HG03095 (cell line): Measurements from ENCODE around the gene HRH4.
A peak's percentile ranks its signal among the peaks of the same experiment; 100 is the strongest.

Experiments used
- ATAC-seq: cut with Tn5 transposase; IDR thresholded peaks from one replicate; pipeline ENCODE4 v1.9.1; 2021; ENCODE audit warnings: moderate library complexity; ENCODE audit not compliant: unreplicated experiment

The HRH4 gene

DNA sequence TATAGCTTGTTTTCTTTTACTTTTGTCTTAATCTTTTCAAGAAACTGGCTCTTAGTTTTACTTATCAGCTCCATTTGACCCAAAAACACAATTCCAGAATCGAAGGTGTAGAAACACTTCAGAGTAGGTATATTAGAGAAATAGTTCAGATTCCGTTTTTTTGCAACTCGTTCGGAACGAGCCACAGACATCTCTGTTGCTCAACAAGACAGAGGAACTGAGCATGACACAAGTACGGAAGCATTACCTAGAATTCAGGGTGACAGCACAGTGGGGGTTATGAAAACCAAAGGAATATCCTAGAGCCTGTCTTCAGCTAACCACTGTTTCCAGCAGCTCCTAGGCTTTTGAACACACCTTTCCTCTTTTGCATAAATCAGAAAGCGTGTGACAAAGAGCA, 5.0 kb downstream of the HRH4 start:
- no peak for ATAC-seq

DNA sequence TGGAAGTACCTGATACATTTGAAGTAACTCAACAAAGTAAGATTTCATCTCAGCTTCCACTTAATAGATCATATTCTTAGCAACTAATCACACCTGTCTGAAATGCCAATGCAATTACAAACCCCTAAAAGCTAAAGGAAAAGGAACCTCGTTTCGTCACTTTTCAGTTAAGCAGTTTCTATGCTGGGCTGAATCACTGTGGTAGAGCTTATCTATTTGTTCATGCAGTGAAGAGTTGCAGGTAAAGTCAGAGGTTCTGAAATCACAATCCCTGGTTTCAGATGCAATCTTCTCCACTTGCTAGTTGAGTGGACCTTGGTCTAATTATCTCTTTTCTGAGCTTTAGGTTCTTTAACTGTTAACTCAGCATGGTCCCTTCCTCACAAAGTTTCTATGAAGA, 6.3 kb downstream of the HRH4 start:
- ATAC-seq, result no peak

DNA sequence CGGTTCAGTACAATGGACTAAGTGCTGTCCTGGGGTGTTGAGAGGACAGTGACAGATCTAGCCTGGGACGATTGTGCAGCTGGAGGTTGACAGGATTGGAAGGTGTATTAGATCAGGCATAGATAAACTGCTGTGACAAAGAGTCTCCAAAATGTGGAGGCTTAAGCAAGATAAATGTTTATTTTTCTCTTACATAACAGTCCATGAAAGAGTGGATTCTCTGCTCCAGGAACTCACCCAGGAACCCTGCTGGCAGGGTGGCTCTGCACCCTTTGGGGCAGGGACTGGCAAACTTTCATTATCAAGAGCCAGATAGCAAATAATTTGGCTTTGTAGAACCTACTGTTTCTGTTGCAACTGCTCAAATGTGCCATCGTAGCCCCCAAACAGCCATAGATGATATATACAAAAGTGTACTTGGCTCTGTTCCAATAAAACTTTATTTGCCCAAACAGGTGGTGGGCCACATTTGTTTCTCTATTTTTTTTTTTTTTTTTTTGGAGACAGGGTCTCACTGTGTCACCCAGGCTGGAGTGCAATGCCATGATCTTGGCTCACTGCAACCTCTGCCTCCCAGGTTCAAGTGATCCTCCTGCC, 9.7 kb downstream of the HRH4 start:
- ATAC-seq, result no peak

DNA sequence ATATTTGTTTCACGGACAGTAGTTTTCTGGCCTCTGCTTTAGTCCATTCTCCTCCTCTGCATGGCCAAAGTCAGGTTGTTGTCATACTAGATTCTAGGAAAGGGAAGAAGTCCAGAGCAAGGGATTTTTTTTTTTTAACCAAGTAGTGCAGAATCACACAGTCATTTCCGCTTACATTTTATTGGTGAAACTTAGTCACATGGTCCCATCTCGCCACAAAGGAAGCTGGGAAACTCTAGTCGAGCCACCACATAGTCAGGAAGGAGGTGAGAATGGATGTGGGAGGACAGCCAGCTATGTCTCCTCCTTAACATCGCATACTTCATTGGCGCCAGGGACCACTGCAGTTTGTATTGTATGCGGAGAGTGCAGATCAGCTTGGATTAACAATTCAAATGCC, 10.4 kb downstream of the HRH4 start:
- ATAC-seq, result no peak

DNA sequence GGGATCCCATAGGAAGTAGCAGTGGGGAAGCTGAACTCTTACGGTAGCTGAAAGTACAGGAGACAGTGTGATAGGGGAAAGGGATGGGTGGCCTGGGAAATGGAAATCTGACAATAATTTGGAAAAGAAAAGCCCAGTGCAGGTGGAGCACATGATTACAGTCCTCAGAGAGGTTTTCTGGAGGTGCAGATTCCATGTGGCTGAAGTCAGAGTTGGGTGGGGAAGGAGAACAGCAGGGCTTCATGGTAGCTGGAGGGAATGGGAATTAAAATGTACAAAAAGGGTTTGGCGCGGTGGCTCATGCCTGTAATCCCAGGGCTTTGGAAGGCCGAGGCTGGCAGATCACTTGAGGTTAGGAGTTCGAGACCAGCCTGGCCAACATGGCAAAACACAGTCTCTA, 12.2 kb downstream of the HRH4 start:
- ATAC-seq, result no peak

DNA sequence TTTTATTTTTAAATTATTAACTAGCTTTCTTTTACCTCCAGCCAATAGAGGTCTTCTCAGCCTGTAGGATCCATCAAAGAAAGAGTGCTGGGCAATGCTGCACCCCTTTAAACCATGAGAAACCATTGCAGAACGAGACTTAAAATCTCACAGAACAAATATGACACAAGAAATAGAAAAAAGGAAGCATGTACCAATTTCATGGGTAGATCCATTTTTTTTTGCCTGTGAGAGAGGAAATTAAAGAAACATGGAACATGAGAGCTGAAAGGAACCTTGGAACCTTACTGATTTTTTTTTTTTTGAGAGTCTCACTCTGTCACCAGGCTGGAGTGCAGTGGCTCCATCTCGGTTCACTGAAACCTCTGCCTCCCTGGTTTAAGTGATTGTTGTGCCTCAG, 14.0 kb downstream of the HRH4 start:
- no peak for ATAC-seq

DNA sequence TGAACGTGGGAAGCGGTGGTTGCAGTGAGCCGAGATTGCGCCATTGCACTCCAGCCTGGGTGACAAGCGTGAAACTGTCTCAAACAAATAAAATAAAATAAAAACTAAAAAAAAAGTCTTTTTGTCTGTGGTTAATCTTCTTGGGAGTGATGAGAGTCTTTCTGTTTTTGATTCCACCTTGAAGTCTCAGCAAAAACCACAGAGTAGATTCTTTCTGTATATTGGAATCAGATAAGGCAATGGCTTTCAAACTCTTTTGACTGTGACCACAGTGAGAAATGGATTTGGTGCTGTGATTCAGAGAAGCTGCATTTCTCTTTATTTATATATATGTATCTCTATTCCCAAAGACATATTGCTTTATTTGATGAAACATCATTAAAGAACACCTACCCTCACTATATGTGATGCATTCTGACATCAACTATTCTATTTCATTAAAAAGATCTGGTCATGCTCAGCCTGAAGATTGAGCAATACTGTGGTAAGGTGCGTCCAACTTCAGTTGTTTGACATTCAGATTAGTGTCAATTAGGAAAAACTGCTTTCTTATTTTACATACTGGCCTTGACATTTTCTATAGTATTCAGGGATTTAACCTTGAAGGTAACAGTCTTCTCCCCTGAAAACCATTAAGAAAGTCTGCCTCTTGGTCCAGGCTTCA, 15.6 kb downstream of the HRH4 start:
- no peak for ATAC-seq

DNA sequence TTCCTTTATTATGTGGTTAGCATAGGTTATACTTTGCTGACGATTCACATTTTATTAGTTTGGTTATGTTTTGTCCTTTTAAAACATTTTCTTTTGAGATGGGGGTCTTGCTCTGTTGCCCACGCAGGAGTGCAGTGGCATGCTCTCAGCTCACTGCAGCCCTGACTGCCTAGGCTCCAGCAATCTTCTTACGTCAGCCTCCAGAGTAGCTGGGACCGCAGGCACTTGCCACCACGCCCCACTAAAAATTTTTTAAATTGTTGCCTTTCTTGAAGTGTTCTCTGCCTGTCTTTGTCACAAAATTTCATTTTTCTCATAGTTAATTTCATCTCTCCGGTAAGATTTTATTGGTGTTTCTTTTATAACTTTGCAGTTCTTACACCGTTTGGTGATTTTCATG, 18.9 kb downstream of the HRH4 start:
- no peak for ATAC-seq

DNA sequence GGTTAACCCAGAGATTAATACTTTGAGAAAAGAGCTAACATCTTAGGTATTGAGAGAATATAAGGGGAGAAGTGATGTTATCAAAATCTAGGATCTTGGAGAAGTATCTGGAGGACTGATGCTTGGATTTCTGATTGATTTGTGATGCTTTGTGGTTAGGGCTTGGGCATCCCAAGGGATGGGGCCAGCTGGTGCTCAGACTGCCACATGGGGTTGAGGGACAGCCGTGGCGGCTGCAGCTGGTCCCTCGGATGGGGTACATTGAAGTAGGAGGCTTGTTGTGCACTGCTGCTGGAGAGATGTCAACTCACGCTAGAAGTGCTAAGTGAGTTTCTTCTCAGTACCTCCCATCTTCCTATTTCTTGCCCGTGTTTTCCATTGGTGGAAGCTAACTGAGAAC, 22.4 kb downstream of the HRH4 start:
- no peak for ATAC-seq

DNA sequence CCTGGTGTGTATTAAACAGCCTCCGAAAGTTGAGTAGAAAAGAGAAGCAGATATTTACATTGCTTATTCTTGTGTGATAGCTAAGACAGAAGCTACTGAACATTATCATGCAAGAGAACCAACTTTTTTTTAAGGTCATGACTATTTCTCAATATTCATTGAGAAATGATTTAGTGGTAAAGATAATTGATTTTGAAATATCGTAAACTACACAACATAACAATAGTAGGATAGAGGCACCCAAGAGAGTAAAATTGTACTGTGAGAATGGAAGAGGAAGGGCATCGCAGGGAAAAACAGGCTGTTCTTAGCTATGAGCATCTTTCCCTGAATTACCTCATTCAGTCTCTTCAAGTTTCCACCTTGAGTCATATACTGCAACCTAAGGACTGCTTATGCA, 25.2 kb downstream of the HRH4 start:
- no peak for ATAC-seq

DNA sequence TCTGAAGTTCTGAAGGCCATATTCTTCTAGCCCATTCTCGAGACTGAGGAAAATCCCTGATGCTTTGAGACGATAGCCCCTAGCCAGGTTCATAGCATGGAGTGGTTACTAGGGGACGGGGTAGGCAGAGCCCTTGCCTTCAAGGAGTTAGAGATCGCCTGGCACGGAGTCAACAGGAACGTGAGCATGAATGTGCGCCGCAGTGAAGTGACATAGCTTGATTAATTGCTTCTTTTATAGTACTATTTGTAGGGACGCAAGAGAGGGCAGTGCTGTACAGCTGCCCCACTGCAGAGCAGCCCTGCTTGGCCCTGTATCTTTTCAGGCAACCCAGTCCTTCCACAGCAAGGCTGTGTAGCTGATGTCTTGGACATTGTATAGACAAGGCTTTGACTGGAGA, 26.2 kb downstream of the HRH4 start:
- ATAC-seq, result no peak

DNA sequence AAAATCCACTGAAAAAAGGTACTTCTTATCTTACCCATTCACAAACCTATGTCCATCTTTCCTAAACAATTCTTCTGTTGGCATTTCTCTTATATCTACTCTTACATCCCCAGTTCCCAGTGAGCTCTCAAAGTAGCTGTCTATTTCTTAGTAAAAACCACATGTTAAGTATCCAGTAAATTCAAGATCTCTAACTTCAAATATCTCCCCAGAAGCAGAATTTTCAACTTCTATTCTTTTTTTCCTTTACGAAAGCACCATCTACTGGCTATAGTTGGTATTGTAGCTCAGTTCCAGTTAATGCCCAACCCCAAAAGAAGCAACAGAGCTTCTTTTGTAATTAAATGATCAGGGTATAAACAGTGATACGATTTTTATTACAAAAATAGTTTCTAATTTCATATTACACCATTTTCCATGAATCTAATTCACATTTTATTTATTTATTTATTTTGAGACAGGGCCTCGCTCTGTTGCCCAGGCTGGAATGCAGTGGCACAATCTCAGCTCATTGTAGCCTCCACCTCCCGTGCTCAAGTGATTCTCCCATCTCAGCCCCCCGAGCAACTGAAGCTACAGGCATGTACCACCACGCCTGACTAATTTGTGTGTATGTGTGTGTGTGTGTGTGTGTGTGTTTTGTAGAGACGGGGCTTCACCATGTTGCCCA, 28.5 kb downstream of the HRH4 start:
- ATAC-seq, result no peak

DNA sequence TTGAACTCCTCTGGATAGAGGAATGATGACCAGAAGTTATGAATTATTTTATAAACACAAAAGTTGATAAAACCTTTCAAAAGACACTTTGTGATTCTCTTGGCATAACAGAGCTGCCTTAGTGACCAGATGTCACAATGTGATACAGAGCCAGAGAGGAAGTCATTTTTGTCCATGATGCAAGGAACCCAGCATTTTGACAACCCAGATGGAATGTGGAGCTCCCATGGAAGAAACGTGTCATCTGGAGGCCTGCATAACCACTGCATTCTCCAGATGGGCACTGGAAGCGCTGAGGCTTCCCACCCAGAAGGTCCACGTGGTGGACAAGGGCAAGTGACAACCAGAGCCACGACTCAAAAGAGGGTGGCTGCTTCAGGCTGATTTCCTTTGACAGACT, 30.1 kb downstream of the HRH4 start:
- no peak for ATAC-seq

DNA sequence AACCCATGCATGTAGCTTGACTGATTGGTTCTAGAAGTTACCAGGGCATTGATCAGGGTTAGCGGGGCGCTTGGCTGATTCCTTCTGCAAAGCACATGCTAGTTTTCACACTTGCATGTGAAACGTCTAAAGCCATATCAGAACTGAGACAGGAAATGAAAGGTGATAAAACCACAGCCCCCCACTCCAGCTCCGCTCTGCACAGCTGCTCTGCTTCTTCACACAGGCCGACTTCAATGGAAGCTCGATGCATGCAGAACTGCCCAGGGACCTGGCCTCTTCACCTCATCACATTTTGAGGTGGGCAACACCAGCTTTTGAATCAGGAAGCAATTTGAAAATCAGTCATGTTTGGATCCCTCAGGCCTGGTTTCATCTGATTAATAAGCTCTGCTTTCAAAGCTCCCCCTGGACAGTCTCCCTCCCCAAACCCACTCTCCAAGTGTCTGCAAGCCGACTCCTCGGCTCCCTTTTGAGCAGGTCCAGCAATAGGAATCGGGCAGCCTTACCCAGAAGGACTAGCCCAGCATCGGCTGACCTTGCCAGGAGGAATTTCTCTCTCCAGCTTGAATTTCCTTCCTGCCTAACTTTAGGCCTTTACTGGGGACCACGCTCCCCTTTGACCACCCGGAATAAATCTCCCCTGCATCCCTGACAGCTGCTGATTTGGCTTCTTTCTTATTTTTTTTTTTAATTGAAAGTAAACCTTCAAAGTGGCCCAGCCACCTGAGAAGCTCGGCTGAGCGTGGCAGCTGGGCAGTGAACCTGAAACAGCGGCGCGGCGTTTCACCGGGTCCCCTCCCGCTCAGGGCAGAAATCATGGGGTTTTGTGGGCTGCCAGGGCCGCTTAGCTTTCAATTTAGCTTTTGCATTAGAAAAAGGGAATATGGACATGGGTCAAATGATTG, 31.7 kb downstream of the HRH4 start:
- ATAC-seq, result peak; percentile 75

DNA sequence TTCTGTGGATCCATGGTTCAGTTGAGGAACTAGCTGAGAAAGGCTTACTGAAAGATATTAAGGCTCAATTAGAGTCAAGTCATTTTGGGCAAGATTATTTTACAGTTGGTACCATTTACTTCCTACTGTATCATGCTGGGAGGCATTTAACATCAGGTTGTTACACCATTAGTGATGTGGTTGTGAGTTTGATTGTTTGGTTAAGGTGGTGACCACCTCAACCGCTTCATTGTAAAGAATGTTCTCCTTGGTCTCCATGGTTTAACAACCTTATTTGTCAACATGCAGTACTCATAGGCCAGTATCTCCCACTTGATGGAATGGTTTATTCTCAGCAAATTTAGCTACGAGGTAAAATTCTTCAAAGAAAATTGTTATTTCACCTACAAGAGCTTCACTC, 34.1 kb downstream of the HRH4 start:
- ATAC-seq, result no peak

DNA sequence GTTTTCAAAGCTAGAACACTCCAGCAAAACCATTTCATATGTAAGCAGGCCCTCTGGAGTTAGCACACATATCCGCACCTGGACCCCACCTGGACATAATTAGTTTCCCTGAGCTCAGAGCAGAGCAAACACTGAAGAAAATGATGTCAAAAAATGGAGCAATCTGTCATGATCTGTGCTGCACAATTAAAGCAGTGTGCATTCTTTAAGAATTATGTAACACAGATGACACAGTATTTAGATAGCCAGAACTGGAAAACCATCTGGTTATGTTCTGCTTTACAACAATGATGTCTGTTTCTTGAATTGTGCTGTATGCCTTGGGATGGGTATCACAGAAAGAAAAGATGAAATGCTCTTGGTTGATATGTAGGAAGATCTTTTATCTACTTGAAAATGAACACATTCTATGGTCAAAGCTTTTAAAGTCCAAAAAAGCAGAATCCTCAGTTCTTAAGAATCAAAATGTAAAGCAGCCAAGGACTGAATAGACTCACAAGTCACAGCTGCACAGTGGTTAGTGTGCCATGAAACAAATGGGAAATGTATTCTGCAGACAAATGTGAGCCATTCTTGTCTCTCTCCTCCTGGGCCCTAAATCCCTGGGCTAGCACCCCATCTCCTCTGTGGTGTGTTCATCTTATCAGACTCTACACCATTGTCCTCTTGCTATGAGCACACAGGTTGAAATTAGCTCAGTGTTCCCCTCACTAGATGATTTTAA, 36.8 kb downstream of the HRH4 start:
- ATAC-seq, result no peak

DNA sequence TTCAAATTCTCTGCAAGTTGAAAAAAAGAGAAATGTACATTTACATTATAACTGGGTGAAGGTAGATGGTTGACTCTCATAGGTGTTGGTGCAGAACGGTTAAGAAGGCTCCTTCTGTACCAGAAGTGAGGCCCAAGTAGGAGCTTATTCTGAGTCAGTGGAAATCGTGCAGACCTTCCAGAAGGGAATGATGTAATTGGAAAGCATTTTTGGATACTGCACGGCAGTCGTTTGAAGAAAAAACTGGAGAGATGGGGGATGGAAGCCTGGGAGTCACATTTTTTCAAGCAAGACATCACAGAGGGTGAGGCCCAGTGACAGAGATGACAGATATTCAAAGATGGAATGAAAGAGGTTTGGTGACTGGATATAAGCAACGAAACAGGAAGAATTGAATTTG, 39.4 kb downstream of the HRH4 start:
- ATAC-seq, result no peak

DNA sequence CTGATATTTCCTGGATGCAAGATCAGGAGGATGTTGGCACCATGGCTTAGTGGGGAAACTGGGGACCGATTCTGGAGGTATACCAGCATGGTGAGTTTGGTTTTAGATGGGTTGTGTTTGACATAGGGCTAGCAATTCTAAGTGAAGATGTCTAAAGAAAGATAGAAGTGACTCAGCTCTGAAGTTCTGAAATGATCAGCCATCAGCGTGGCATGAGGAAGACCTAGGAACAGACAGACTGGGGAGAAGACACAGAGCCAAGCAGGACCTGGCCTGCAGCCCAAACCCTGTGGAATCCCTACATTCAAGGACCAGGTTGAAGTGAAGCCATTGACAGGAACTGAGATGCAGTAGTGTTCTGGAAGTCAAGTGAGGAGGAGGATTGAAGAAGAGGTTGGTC, 39.8 kb downstream of the HRH4 start:
- ATAC-seq, result no peak

DNA sequence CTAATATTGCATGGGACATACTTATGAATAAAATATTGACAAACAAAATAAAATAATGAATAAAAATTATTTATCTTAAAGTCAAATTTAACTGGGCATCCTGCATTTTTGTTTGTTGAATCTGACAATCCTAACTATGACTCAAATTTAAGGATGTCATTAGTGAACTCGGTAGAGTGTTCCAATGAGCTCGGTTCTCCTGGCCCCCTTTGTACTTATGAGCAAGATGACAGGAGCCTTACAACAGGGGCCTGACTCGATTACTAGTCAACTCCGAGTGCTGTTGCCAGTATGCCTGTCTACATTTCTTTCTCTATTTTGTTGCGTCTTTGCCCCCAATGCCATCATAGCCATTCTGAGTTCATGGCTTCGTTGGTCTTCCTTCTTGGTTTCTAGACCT, 40.3 kb downstream of the HRH4 start:
- ATAC-seq, result no peak

DNA sequence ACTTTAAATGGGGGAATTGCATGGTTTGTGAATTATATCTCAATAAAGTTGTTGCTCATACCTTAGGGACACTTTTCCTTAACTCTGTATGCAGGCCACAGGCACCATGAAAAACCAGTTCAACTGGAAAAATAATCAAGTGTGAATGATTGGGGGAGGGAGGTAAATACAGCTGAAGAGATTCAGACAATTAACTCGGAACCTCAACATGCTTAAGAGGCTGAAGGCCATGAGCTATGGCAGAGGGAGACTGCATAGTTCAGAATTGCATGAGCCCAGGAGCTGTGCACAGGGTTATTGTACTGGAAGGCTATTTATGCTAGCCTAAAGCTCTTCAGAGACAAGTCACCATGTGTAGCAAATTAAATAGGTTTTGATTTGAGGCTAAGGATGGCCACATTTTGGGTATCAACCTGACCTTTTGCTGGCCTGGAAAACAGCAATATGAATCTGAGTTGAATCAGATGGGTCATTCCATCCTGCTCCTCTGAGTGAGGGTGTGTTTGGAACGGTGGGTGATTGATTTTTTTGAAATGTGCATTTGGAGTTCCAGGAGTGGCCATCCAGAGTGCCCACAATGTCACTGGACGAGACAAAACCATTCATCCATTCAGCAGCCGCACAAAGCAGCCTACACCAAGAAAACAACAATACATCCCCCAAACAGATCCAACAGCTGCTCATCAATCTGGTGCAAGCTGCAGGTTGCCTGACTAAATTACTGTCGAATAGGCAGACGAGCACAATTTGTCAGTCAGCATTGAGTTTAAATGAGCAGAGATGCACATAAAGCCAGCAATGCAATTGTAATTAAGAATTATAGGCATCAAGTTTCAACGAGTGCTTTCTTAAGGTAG, 42.5 kb downstream of the HRH4 start:
- ATAC-seq, result no peak
